MV-4-11 (cell line): ENCODE results near the gene SLC15A1.
"Not testable (repeated sequence)": the region's sequence is repeated elsewhere in the genome, so short reads cannot be mapped to it uniquely, and the experiment has no call there.

Source experiments
- DNase-seq: peaks from one replicate; lab custom pipeline; 2025; lab: John Stamatoyannopoulos, UW

Gene SLC15A1

GRCh38 chr13:98781470-98781869 lies 29.0 kb upstream of the SLC15A1 start:
- no peak for DNase-seq

DNA sequence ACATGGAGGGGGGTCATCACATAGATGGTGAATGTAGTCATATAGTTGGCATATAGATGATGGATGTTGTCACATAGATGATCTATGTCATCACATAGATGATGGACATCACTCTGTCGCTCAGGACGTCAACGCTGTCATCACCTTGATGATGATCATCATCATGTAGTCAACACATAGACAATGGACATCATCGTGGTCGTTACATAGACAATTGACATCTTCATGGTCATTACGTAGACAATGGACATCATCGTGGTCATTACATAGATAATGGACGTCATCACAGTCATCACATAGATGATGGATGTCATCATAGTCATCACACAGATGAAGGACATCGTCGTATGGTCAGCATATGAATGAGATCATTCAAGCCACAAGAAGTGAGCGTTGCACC lies 28.6 kb upstream of the SLC15A1 start:
- no peak for DNase-seq

DNA sequence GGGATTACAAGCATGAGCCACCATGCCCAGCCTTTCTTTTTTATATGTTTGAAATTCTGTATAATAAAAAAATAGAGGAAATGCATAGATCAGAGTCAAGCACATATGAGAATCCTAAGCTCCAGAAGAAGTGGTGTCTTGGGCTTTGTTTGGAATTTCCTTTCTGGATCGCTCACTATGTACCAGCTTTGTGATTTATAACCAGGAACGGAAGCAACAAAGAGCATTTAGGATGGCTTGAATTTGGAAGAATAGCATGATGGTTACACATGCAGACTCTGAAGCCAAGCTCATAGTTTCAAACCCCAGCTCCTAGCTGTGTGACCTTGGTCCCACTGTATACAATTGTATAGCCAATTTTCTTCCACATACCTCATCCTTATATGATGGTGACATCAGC lies 28.0 kb upstream of the SLC15A1 start:
- no peak for DNase-seq

DNA sequence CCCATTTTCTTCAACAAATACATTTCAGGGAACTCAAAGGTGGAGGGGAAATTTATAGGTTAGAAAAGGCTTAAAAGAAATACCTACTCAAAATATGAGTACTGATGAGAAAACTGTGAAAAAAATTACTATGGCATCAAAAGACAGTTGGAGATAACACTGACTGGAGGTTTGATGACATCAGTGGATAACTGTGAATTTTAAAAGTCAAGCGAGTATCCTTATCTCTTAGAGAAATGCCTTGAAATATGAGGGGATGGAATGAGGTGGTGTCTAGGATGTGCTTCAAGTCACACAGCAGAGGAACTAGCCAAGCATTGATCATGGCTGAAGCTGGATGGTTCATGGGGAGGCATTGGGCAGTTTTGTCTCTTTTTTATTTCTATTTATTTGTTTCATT lies 27.2 kb upstream of the SLC15A1 start:
- no peak for DNase-seq

GRCh38 chr13:98778749-98779148 lies 26.3 kb upstream of the SLC15A1 start:
- DNase-seq = no peak

DNA sequence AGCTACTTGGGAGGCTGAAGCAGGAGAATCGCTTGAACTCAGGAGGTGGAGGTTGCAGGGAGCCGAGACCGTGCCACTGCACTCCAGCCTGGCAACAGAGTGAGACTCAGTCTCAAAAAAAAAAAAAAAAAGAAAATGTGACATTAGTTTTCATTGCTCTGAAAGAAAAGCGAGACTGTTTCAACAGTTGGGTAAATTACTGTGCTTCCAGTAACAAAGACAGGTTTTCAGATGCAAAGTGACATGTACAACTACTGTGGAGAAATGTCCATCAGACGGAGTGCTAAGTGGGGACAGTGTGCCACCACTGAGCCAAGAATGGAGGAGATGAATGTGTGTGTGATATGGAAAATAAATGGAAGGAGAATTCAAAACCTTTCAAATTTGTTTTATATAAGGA lies 24.2 kb upstream of the SLC15A1 start:
- no peak for DNase-seq

DNA sequence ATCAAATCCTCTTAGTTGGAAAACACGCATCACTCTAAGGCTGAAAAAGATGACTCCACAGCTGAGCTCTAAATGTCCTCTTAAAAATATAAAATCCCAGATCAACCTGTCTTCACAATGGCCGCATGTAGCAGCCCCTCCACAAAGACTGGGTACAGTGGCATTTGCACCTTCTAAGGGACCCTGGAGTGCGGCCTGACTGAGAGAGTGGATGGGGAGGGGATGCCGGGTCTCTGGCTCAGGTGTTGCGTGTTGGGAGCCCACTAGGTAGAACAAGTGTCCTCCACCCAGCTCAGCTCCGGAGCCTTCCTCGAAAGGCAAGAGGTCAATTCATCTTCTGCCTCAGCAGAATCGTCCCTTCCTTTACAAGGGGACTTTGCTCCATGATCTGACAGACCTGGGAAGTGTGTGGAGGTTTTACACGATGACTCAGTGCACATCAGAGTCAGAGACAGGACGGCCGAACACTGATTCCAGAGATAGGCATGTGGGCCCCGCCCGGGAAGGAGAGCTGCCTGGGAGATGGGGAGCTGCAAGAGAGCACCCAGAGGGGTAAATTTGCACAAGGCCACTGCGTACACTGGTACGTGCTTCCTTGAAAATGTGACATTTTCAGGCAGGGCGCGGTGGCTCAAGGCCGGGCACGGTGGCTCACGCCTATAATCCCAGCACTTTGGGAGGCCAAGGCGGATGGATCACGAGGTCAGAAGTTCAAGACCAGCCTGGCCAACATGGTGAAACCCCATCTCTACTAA lies 23.5 kb upstream of the SLC15A1 start:
- DNase-seq = no peak

- no peak for DNase-seq
Measured at GRCh38 chr13:98775386-98775785, 22.9 kb upstream of the SLC15A1 start.

GRCh38 chr13:98774776-98775175 lies 22.3 kb upstream of the SLC15A1 start:
- DNase-seq = no peak

- DNase-seq = no peak
Measured at GRCh38 chr13:98773921-98774320, 21.4 kb upstream of the SLC15A1 start.

- no peak for DNase-seq
Measured at GRCh38 chr13:98772794-98773452, 20.5 kb upstream of the SLC15A1 start.

DNA sequence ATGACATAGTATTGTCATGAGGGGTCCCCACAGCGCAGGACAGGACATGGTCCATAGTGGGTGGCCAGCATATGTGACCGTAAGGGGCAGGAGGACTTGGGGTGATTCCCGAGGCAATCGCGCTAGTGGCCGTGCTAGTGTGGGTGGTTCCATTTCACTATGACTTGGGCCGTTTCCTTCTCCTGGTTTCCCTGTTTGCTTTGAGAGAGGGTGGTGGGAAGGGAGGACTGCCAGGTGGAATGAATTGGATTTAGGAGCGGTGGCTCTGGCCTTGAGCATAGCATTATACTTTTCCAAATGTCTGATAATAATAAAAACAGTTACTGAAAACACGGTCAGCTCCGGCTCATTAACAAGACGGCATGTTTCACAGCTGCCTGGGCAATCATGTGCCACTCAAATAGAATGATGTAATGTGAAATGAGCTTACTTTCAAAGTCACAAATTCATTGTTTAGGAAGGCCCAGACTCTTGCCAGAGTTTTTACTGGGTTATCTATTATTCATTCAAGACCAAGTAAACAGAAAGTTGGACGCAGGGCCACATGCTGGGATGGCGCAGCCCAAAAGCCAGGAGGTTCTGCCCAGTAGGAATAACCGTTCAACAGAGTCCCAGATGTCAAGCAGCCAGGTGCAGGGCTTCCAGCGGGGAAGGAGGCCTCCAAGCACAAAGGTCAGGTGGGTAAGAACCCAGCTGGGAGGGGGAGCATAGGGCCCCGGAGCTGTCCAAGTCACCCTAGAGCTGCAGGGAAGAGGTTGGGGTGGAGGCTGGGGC lies 19.6 kb upstream of the SLC15A1 start:
- no peak for DNase-seq

GRCh38 chr13:98769736-98770135 lies 17.3 kb upstream of the SLC15A1 start:
- no peak for DNase-seq

GRCh38 chr13:98768522-98768921 lies 16.1 kb upstream of the SLC15A1 start:
- peak; percentile 45 for DNase-seq

DNA sequence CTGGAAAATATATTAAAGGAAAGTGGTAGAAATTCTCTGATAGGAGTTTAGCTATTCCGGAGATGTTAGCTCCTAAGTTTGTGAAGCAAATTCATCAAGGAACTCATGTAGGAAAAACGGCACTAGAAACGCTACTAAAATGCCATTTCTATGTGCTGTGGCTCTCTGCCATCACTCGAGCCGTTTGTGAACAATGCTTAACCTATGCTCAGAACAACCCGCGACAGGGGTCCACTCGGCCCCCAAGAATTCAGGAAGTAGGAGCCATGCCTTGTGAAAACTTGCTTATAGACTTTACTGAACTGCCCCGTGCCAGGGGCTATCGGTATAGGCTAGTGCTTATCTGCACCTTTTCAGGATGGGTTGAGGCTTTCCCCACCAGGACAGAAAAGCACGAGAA lies 14.2 kb upstream of the SLC15A1 start:
- DNase-seq = no peak

- no peak for DNase-seq
Measured at GRCh38 chr13:98765996-98766519, 13.6 kb upstream of the SLC15A1 start.

DNA sequence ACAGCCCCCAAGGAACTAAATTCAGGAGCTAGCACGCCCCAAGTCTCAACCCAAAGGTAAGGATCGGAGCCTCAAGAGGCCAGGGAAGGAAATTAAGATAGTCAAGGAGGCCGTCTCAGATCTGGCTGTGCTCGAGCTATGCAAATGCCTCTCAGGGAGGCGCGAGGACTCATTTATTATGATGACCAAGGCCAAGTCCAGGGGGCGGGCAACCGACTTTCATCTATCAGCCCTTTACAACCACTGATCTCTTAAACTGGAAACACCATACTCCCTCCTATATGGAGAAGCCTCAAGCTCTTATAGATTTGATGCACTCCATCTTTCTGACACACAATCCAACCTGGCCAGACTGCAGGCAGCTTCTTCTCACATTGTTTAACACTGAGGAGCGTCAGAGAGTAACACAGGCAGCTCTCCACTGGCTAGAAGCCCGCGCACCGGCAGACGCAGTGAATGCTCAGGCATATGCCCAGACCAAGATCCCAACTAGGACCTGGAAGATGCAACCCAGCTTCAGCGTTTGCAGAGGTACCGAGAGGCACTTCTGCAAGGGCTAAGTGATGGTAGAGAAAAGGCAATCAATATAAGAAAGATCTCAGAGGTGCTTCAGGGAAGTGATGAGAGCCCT lies 9.6 kb upstream of the SLC15A1 start:
- DNase-seq = no peak

GRCh38 chr13:98761126-98761985 lies 8.9 kb upstream of the SLC15A1 start:
- DNase-seq = peak; percentile 85

DNA sequence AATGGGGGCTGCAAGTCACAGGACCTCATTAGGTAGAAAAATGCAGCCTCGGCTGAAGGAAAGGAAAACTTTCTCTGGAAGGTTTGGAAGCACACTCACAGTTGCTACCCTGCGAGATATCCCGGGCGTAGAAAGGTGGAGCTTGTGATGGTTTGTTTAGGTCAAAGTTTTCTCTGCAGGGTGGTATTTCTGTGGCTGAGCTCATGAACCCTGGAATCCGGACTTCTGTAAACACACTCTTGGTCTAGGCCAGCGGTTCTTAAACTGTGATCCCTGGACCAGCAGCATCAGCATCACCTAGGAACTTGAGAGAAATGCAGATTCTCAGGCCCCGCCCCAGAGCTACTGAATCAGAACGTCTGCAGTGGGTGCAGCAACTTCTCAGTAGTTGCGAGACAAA lies 3.3 kb upstream of the SLC15A1 start:
- DNase-seq = no peak

GRCh38 chr13:98755116-98755515 lies 2.6 kb upstream of the SLC15A1 start:
- DNase-seq = no peak

DNA sequence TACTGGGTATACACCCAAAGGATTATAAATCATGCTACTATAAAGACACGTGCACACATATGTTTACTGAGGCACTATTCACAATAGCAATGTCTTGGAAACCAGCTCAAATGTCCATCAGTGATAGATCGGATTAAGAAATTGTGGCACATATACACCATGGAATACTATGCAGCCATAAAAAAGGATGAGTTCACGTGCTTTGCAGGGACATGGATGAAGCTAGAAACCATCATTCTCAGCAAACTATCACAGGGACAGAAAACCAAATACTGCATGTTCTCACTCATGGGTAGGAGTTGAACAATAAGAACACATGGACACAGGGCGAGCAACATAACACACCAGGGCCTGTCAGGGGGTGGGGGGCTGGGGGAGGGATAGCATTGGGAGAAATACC lies 2.0 kb upstream of the SLC15A1 start:
- not testable (repeated sequence) for DNase-seq
